SH-SY5Y (cell line): ENCODE data around the gene PSMF1.

ENCODE experiments used
- GATA2 ChIP-seq: IDR thresholded peaks from 2 replicates; pipeline ENCODE4 v1.6.1; 2011; ENCODE audit warnings: mild to moderate bottlenecking, low read depth, low read length
- GATA3 ChIP-seq: IDR thresholded peaks from 2 replicates; pipeline ENCODE4 v1.6.1; 2011; ENCODE audit warnings: low read depth, mild to moderate bottlenecking, low read length, moderate library complexity

GRCh38 chr20:1197801-1198200 is 79.4 kb downstream of the PSMF1 start:
- TF ChIP-seq GATA3 (no peak), GATA2 (no peak)
